ENCODE data around the gene SPART. TPM values are rescaled to one million over a fixed set of nuclear protein-coding genes. Genes with fewer than 3 reads are reported as not detected.

SPART gene
- polyA plus RNA-seq, 1 experiment, result 32.7 TPM

- CTCF ChIA-PET, result interaction anchor here (0.6 to 2.2 kb wide), 3 partner anchors 8 to 207 kb away, joined by 3 to 8 read pairs (median 4); no protein-coding TSS in a partner anchor
Observed at GRCh38 chr13:36354842-36355623, 8.8 kb upstream of the SPART start.

GRCh38 chr13:36353001-36353400 is 6.8 kb upstream of the SPART start:
- CTCF ChIA-PET, result no interaction called here
- H3K4me3 ChIP-seq (ENCODE audit: low read depth, low read length), result no peak overlapping the region
- H3K27me3 ChIP-seq (ENCODE audit: control insufficient read depth, insufficient read depth, low read length), result no peaks in the 10 kb centered on the region
- TF ChIP-seq, protein P1, sequence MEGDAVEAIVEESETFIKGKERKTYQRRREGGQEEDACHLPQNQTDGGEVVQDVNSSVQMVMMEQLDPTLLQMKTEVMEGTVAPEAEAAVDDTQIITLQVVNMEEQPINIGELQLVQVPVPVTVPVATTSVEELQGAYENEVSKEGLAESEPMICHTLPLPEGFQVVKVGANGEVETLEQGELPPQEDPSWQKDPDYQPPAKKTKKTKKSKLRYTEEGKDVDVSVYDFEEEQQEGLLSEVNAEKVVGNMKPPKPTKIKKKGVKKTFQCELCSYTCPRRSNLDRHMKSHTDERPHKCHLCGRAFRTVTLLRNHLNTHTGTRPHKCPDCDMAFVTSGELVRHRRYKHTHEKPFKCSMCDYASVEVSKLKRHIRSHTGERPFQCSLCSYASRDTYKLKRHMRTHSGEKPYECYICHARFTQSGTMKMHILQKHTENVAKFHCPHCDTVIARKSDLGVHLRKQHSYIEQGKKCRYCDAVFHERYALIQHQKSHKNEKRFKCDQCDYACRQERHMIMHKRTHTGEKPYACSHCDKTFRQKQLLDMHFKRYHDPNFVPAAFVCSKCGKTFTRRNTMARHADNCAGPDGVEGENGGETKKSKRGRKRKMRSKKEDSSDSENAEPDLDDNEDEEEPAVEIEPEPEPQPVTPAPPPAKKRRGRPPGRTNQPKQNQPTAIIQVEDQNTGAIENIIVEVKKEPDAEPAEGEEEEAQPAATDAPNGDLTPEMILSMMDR (IDR thresholded peaks at IDR 0.05; ENCODE audit: insufficient read depth, low read depth, low read length), result no peak
- no peak for DNase-seq (ENCODE audit: low read depth)
- no peaks in the 10 kb centered on the region for H3K36me3 ChIP-seq (ENCODE audit: control insufficient read depth, insufficient read depth, low read length)
- POLR2A ChIA-PET, result no interaction called here

More at GRCh38 chr13:36354842-36355623, 8.8 kb upstream of the SPART start:
- Histone ChIP-seq H3K4me3 (ENCODE audit: low read depth, low read length) (no peak overlapping the region), H3K27me3 (ENCODE audit: control insufficient read depth, insufficient read depth, low read length) (no peaks in the 10 kb centered on the region), H3K36me3 (ENCODE audit: control insufficient read depth, insufficient read depth, low read length) (no peaks in the 10 kb centered on the region)
- POLR2A ChIA-PET, result no interaction called here
- DNase-seq (ENCODE audit: low read depth), result no peak
- TF ChIP-seq, protein P1 (IDR thresholded peaks at IDR 0.05; ENCODE audit: insufficient read depth, low read depth, low read length), result no peak

DNA sequence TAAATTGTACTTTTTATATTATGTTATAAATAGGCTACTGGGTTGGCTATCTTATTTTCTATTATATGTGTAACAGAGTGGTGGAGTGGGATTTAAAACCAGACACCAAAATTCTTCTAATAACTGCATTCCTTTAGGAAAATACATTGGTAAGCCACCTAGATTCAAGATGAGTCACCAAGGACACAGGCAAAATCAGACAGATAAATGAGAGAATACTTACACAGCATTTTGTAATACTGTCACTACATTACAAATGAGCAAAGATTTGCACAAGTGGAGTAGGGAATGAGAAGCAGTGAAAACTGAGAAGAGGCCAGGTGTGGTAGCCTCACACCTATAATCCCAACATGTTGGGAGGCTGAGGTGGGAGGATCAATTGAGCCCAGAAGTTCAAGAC is 6.2 kb upstream of the SPART start:
- POLR2A ChIA-PET, result no interaction called here

GRCh38 chr13:36347531-36348210 is 1.5 kb upstream of the SPART start:
- TF ChIP-seq, protein P1 (IDR thresholded peaks at IDR 0.05; ENCODE audit: insufficient read depth, low read depth, low read length), result no peak
- POLR2A ChIA-PET, result no interaction called here
- no peak for DNase-seq (ENCODE audit: low read depth)
- Histone ChIP-seq H3K36me3 (ENCODE audit: control insufficient read depth, insufficient read depth, low read length) (no peaks in the 10 kb centered on the region), H3K4me3 (ENCODE audit: low read depth, low read length) (no peak overlapping the region), H3K27me3 (ENCODE audit: control insufficient read depth, insufficient read depth, low read length) (no peaks in the 10 kb centered on the region)
- CTCF ChIA-PET, result interaction anchor here (0.7 to 2.7 kb wide), 10 partner anchors 8 to 369 kb away, joined by 3 to 17 read pairs (median 8); no protein-coding TSS in a partner anchor

More for the DNA sequence above, 6.2 kb upstream of the SPART start:
- TF ChIP-seq, protein P1 (IDR thresholded peaks at IDR 0.05; ENCODE audit: insufficient read depth, low read depth, low read length), result no peak
- H3K36me3 ChIP-seq (ENCODE audit: control insufficient read depth, insufficient read depth, low read length), result no peaks in the 10 kb centered on the region
- H3K27me3 ChIP-seq (ENCODE audit: control insufficient read depth, insufficient read depth, low read length), result no peaks in the 10 kb centered on the region
- H3K4me3 ChIP-seq (ENCODE audit: low read depth, low read length), result no peak overlapping the region
- no peak for DNase-seq (ENCODE audit: low read depth)
- CTCF ChIA-PET, result no interaction called here
